ENCODE measurements around the gene SLMAP. TPM values are rescaled to one million over a fixed set of nuclear protein-coding genes. Genes with fewer than 3 reads are reported as not detected.

SLMAP gene
- total and polyA plus RNA-seq, 2 of the 13 experiments (the other 11 are each of a cell fraction or from before 2014, with no cell fraction given): 24.0 to 48.3 TPM

DNA sequence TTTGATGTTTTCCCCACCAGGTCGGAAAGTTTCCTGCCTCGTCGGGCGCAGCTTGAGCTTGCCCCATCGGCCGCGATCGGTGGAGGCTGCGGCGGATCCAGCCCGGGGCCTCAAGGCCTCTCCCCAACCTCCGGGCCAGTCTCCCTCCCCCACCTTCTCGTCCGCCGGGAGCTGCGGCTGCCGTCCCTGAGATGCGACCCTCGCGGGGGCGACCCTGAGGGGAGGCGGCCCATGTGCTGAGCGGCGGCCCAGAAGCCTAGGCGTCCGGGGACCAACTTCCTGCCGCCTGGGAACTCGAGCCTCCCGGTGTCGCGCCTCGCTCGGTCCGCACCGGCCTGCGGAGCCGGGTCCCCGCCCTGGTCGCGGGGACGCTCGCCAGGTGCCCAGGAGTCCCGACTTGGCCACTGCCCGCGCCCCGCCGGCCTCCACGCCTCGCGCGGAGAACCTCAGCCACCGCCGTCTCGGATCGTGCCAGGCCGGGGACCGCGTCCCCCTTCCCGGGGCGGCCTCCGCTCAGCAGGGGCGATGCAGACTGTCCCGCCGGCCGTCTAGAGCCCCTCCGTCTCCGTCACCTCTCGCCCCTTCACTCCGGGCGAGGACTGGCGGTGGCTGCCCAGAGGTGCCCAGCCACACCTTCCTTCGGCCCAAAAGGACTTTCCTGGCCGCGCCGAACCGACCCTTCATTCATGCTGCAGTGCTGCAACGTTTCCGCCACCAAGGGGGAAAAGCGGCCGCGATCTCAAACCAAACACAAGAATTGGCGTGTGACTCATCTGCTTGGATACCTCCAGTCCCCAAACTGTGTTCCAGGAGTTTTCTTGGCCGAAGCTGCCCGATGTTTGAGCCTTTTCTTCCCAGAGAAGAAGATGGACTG is 656 bp downstream of the SLMAP start (continued):
- no peak for TF ChIP-seq ZBTB38 (CRISPR knock-in tag; IDR thresholded peaks at IDR 0.05)
- no peak for TF ChIP-seq POLR2G (IDR thresholded peaks at IDR 0.05; ENCODE audit: low read depth, low read length)
- TF ChIP-seq ZNF431 (CRISPR knock-in tag; IDR thresholded peaks at IDR 0.05; ENCODE audit: borderline replicate concordance, low read depth): no peak
- TF ChIP-seq PHF8 (CRISPR knock-in tag; IDR thresholded peaks at IDR 0.05): peak; percentile 65
- no peak for TF ChIP-seq MTF1 (CRISPR knock-in tag; IDR thresholded peaks at IDR 0.05)
- TF ChIP-seq, protein P1, sequence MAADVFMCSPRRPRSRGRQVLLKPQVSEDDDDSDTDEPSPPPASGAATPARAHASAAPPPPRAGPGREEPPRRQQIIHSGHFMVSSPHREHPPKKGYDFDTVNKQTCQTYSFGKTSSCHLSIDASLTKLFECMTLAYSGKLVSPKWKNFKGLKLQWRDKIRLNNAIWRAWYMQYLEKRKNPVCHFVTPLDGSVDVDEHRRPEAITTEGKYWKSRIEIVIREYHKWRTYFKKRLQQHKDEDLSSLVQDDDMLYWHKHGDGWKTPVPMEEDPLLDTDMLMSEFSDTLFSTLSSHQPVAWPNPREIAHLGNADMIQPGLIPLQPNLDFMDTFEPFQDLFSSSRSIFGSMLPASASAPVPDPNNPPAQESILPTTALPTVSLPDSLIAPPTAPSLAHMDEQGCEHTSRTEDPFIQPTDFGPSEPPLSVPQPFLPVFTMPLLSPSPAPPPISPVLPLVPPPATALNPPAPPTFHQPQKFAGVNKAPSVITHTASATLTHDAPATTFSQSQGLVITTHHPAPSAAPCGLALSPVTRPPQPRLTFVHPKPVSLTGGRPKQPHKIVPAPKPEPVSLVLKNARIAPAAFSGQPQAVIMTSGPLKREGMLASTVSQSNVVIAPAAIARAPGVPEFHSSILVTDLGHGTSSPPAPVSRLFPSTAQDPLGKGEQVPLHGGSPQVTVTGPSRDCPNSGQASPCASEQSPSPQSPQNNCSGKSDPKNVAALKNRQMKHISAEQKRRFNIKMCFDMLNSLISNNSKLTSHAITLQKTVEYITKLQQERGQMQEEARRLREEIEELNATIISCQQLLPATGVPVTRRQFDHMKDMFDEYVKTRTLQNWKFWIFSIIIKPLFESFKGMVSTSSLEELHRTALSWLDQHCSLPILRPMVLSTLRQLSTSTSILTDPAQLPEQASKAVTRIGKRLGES (CRISPR knock-in tag; IDR thresholded peaks at IDR 0.05; ENCODE audit: borderline replicate concordance): no peak
- peak; percentile 74 for TF ChIP-seq ZNF563 (CRISPR knock-in tag; IDR thresholded peaks at IDR 0.05)
- no peak for TF ChIP-seq ZSCAN22 (CRISPR knock-in tag; IDR thresholded peaks at IDR 0.05)
- TF ChIP-seq, protein P2, sequence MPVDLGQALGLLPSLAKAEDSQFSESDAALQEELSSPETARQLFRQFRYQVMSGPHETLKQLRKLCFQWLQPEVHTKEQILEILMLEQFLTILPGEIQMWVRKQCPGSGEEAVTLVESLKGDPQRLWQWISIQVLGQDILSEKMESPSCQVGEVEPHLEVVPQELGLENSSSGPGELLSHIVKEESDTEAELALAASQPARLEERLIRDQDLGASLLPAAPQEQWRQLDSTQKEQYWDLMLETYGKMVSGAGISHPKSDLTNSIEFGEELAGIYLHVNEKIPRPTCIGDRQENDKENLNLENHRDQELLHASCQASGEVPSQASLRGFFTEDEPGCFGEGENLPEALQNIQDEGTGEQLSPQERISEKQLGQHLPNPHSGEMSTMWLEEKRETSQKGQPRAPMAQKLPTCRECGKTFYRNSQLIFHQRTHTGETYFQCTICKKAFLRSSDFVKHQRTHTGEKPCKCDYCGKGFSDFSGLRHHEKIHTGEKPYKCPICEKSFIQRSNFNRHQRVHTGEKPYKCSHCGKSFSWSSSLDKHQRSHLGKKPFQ (CRISPR knock-in tag; IDR thresholded peaks at IDR 0.05; ENCODE audit: insufficient replicate concordance): peak; percentile 23
- no peak for TF ChIP-seq ZNF720 (CRISPR knock-in tag; IDR thresholded peaks at IDR 0.05)
- 0 out of 2 replicates have a peak, but pooled peaks have one; percentile 7 for TF ChIP-seq MTA1 (CRISPR knock-in tag; IDR thresholded peaks at IDR 0.05; ENCODE audit: borderline replicate concordance)
- TF ChIP-seq, protein P3, sequence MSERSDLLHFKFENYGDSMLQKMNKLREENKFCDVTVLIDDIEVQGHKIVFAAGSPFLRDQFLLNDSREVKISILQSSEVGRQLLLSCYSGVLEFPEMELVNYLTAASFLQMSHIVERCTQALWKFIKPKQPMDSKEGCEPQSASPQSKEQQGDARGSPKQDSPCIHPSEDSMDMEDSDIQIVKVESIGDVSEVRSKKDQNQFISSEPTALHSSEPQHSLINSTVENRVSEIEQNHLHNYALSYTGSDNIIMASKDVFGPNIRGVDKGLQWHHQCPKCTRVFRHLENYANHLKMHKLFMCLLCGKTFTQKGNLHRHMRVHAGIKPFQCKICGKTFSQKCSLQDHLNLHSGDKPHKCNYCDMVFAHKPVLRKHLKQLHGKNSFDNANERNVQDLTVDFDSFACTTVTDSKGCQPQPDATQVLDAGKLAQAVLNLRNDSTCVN (CRISPR knock-in tag; IDR thresholded peaks at IDR 0.05; ENCODE audit: borderline replicate concordance): no peak
- no peak; the same call in 1 of the 2 replicates for TF ChIP-seq ZNF790 (CRISPR knock-in tag; IDR thresholded peaks at IDR 0.05; ENCODE audit: borderline replicate concordance)
- TF ChIP-seq, protein P4, sequence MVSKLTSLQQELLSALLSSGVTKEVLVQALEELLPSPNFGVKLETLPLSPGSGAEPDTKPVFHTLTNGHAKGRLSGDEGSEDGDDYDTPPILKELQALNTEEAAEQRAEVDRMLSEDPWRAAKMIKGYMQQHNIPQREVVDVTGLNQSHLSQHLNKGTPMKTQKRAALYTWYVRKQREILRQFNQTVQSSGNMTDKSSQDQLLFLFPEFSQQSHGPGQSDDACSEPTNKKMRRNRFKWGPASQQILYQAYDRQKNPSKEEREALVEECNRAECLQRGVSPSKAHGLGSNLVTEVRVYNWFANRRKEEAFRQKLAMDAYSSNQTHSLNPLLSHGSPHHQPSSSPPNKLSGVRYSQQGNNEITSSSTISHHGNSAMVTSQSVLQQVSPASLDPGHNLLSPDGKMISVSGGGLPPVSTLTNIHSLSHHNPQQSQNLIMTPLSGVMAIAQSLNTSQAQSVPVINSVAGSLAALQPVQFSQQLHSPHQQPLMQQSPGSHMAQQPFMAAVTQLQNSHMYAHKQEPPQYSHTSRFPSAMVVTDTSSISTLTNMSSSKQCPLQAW (CRISPR knock-in tag; IDR thresholded peaks at IDR 0.05): no peak
- TF ChIP-seq, protein P5, sequence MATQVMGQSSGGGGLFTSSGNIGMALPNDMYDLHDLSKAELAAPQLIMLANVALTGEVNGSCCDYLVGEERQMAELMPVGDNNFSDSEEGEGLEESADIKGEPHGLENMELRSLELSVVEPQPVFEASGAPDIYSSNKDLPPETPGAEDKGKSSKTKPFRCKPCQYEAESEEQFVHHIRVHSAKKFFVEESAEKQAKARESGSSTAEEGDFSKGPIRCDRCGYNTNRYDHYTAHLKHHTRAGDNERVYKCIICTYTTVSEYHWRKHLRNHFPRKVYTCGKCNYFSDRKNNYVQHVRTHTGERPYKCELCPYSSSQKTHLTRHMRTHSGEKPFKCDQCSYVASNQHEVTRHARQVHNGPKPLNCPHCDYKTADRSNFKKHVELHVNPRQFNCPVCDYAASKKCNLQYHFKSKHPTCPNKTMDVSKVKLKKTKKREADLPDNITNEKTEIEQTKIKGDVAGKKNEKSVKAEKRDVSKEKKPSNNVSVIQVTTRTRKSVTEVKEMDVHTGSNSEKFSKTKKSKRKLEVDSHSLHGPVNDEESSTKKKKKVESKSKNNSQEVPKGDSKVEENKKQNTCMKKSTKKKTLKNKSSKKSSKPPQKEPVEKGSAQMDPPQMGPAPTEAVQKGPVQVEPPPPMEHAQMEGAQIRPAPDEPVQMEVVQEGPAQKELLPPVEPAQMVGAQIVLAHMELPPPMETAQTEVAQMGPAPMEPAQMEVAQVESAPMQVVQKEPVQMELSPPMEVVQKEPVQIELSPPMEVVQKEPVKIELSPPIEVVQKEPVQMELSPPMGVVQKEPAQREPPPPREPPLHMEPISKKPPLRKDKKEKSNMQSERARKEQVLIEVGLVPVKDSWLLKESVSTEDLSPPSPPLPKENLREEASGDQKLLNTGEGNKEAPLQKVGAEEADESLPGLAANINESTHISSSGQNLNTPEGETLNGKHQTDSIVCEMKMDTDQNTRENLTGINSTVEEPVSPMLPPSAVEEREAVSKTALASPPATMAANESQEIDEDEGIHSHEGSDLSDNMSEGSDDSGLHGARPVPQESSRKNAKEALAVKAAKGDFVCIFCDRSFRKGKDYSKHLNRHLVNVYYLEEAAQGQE (IDR thresholded peaks at IDR 0.05; ENCODE audit: borderline replicate concordance in 1 of 2, low read depth in 1 of 2, low read length in 2 of 2): 0 out of 4 replicates have a peak, but pooled peaks of 1 of the 2 experiments have one; percentile 5
- TF ChIP-seq AGO2 (optimal IDR thresholded peaks at IDR 0.05; ENCODE audit: low read depth, low read length): peak; percentile 80
